HepG2 (cell line): Measurements from ENCODE around the gene SNAI1. TPM values are rescaled to one million over a fixed set of nuclear protein-coding genes. Genes with fewer than 3 reads are reported as not detected.

Source experiments
- AHDC1 ChIP-seq: sonication (generic); formaldehyde crosslinking; IDR thresholded peaks from 2 replicates; pipeline ENCODE4 v1.5.1; 2020; ENCODE audit warnings: mild to moderate bottlenecking, missing genetic modification reagents, borderline replicate concordance
- JUN ChIP-seq: sonication (generic); formaldehyde crosslinking; IDR thresholded peaks from 2 replicates; pipeline ENCODE4 v1.4.0; 2020; ENCODE audit warnings: mild to moderate bottlenecking, missing genetic modification reagents
- MAFK ChIP-seq, 2 experiments: IDR thresholded peaks in 1 of 2; conservative IDR thresholded peaks in 1 of 2; 2 replicates each; pipeline ENCODE4 v1.6.1; 2011; ENCODE audit warnings: improper control_type of control experiment in 2 of 2, low read length in 2 of 2
- MZF1 ChIP-seq: sonication (generic); formaldehyde crosslinking; IDR thresholded peaks from 2 replicates; pipeline ENCODE4 v1.8.1; 2023; ENCODE audit warnings: mild to moderate bottlenecking, missing genetic modification reagents, borderline replicate concordance
- NFIC ChIP-seq: IDR thresholded peaks from 2 replicates; pipeline ENCODE4 v1.6.1; 2012; ENCODE audit warnings: mild to moderate bottlenecking, low read length, inconsistent platforms
- NR2F6 ChIP-seq, 2 experiments: IDR thresholded peaks; 2 replicates each; pipeline ENCODE4 v1.6.1; 2016; ENCODE audit warnings: antibody characterized with exemption in 1 of 2, mild to moderate bottlenecking in 1 of 2
- SALL2 ChIP-seq: sonication (generic); formaldehyde crosslinking; IDR thresholded peaks from 2 replicates; pipeline ENCODE4 v1.8.1; 2023; ENCODE audit warnings: mild to moderate bottlenecking, missing genetic modification reagents, inconsistent platforms
- SNAPC5 ChIP-seq: sonication (generic); formaldehyde crosslinking; IDR thresholded peaks from 2 replicates; pipeline ENCODE4 v1.8.1; 2023; ENCODE audit warnings: mild to moderate bottlenecking, missing genetic modification reagents, borderline replicate concordance
- SOX5 ChIP-seq: IDR thresholded peaks from 2 replicates; pipeline ENCODE4 v1.6.1; 2016; ENCODE audit warnings: borderline replicate concordance
- TOPORS ChIP-seq: sonication (generic); formaldehyde crosslinking; IDR thresholded peaks from 2 replicates; pipeline ENCODE4 v1.8.0; 2023; ENCODE audit warnings: mild to moderate bottlenecking, missing genetic modification reagents
- ZBTB20 ChIP-seq: sonication (generic); formaldehyde crosslinking; IDR thresholded peaks from 2 replicates; pipeline ENCODE4 v1.8.1; 2023; ENCODE audit warnings: missing genetic modification reagents, low read depth, mild to moderate bottlenecking, borderline replicate concordance
- ZBTB39 ChIP-seq: sonication (generic); formaldehyde crosslinking; IDR thresholded peaks from 2 replicates; pipeline ENCODE4 v1.5.0; 2020; ENCODE audit warnings: missing genetic modification reagents
- ZNF280B ChIP-seq: sonication (generic); formaldehyde crosslinking; IDR thresholded peaks from 2 replicates; pipeline ENCODE4 v1.5.0; 2020; ENCODE audit warnings: missing genetic modification reagents, mild to moderate bottlenecking, borderline replicate concordance
- ZNF335 ChIP-seq: sonication (generic); formaldehyde crosslinking; IDR thresholded peaks from 2 replicates; pipeline ENCODE4 v1.4.0; 2020; ENCODE audit warnings: missing genetic modification reagents
- ZNF572 ChIP-seq: sonication (generic); formaldehyde crosslinking; IDR thresholded peaks from 2 replicates; pipeline ENCODE4 v1.5.1; 2020; ENCODE audit warnings: mild to moderate bottlenecking, missing genetic modification reagents
- ZNF710 ChIP-seq: sonication (generic); formaldehyde crosslinking; IDR thresholded peaks from 2 replicates; pipeline ENCODE4 v1.5.0; 2020; ENCODE audit warnings: mild to moderate bottlenecking, missing genetic modification reagents, borderline replicate concordance
- polyA plus RNA-seq, 8 experiments: library from polyadenylated mRNA; depleted of rRNA in 3 of 8; stranded (reverse) in 7 of 8; unstranded in 1 of 8; fragments of >200 nt; fragmentation: Illumina TruSeq in 4 of 8; extraction: Trizol in 4 of 8; gene quantifications; 2 replicates each; pipeline versions ENCODE4 v1.2.1 to v1.2.3, GENCODE V29; 2011 to 2016; ENCODE audit warnings: low read depth in 4 of 8, missing spikeins in 1 of 8, mixed read lengths in 1 of 8; ENCODE audit not compliant: insufficient read depth in 1 of 8
- total RNA-seq, 5 experiments: library from RNA; depleted of rRNA; stranded (reverse); fragments of >200 nt; fragmentation: Illumina TruSeq; extraction: Trizol; gene quantifications; 2 replicates each; pipeline ENCODE4 v1.2.3, GENCODE V29; 2016; ENCODE audit warnings: low read depth in 1 of 5

SNAI1 gene
- total and polyA plus RNA-seq, 2 of the 13 experiments (the other 11 are each of a cell fraction or from before 2014, with no cell fraction given), result 1.3 to 1.4 TPM

GRCh38 chr20:49945701-49946477 lies 36.9 kb upstream of the SNAI1 start (continued):
- TF ChIP-seq AHDC1 (CRISPR knock-in tag) (peak; percentile 83; the same call in 1 of the 2 replicates), ZNF572 (CRISPR knock-in tag) (peak; percentile 66; the same call in 1 of the 2 replicates), ZNF710 (peak; percentile 93), NR2F6 (IDR thresholded peaks at IDR 0.05) (peak; percentile 74), NR2F6 (CRISPR knock-in tag; IDR thresholded peaks at IDR 0.05) (peak; percentile 74), ZBTB39 (CRISPR knock-in tag) (peak; percentile 96), SOX5 (CRISPR knock-in tag) (peak; percentile 71), SNAPC5 (CRISPR knock-in tag) (peak; percentile 41; the same call in 1 of the 2 replicates), SALL2 (CRISPR knock-in tag) (peak; percentile 30; the same call in 1 of the 2 replicates), ZBTB20 (CRISPR knock-in tag) (0 out of 2 replicates have a peak, but pooled peaks have one; percentile 42), ZNF280B (CRISPR knock-in tag) (peak; percentile 66; the same call in 1 of the 2 replicates), TOPORS (CRISPR knock-in tag) (0 out of 2 replicates have a peak, but pooled peaks have one; percentile 11), ZNF335 (CRISPR knock-in tag) (no peak), MAFK (conservative IDR thresholded peaks at IDR 0.05 in 1 of 2, IDR thresholded peaks at IDR 0.05 in 1 of 2; ENCODE audit: low read length in 2 of 2) (peak; percentile 79 to 85), JUN (CRISPR knock-in tag) (no peak), NFIC (no peak; the same call in 1 of the 2 replicates), MZF1 (CRISPR knock-in tag) (no peak)
